AG04449 (cell line): Measurements from ENCODE around the gene HDAC5.

Experiments
- CTCF ChIA-PET: fragments of 350-600 bp; formaldehyde crosslinking; extraction: SDS; loops from one replicate; lab custom pipeline; 2021; ENCODE audit warnings: antibody characterized with exemption; lab: Yijun Ruan, JAX
- POLR2A ChIA-PET: fragments of 400-600, 350-600 bp; formaldehyde crosslinking; extraction: SDS; loops from one replicate; lab custom pipeline; 2020; ENCODE audit warnings: antibody characterized with exemption, inconsistent platforms; lab: Yijun Ruan, JAX
- DNase-seq: peaks from one replicate; pipeline ENCODE4 v3.0.0-alpha.2; 2010; ENCODE audit warnings: low read depth, low spot score
- H3K4me3 ChIP-seq: 2 replicates; pipeline ENCODE4 v1.5.1; 2011; ENCODE audit warnings: low read depth, mild to moderate bottlenecking, control low read depth, low read length
- TF ChIP-seq, protein P1 (sequence below): IDR thresholded peaks from one replicate; pipeline ENCODE4 v1.5.1; 2011; ENCODE audit warnings: mild to moderate bottlenecking, moderate library complexity, low read length, control low read depth, inconsistent platforms; ENCODE audit not compliant: insufficient read depth; ENCODE audit errors: missing control alignments

The HDAC5 gene

DNA sequence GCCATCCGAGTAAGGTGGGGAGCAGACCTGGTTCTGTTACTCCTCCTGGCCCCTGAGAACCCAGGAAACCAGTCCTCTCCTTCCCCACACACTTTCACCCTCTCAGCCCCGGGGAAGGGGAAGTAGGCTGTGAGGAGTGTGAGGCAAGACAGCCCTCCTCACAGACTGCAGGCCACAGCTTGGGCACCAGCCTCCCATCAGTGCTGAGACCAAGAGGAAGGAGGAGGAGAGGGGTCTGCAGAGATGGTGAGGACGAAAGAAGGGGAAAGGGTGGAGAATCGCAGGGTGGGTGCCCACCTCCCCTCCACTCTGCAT is 45.9 kb downstream of the HDAC5 start:
- no peak for DNase-seq
- CTCF ChIA-PET: interaction anchor here (0.6 to 1.2 kb wide), 3 partner anchors 36 to 93 kb away, joined by 3 to 4 read pairs (median 4); partner anchors contain the start of gene ASB16
- POLR2A ChIA-PET: no interaction called here
- H3K4me3 ChIP-seq: no peak overlapping the region
- TF ChIP-seq, protein P1, sequence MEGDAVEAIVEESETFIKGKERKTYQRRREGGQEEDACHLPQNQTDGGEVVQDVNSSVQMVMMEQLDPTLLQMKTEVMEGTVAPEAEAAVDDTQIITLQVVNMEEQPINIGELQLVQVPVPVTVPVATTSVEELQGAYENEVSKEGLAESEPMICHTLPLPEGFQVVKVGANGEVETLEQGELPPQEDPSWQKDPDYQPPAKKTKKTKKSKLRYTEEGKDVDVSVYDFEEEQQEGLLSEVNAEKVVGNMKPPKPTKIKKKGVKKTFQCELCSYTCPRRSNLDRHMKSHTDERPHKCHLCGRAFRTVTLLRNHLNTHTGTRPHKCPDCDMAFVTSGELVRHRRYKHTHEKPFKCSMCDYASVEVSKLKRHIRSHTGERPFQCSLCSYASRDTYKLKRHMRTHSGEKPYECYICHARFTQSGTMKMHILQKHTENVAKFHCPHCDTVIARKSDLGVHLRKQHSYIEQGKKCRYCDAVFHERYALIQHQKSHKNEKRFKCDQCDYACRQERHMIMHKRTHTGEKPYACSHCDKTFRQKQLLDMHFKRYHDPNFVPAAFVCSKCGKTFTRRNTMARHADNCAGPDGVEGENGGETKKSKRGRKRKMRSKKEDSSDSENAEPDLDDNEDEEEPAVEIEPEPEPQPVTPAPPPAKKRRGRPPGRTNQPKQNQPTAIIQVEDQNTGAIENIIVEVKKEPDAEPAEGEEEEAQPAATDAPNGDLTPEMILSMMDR: no peak

DNA sequence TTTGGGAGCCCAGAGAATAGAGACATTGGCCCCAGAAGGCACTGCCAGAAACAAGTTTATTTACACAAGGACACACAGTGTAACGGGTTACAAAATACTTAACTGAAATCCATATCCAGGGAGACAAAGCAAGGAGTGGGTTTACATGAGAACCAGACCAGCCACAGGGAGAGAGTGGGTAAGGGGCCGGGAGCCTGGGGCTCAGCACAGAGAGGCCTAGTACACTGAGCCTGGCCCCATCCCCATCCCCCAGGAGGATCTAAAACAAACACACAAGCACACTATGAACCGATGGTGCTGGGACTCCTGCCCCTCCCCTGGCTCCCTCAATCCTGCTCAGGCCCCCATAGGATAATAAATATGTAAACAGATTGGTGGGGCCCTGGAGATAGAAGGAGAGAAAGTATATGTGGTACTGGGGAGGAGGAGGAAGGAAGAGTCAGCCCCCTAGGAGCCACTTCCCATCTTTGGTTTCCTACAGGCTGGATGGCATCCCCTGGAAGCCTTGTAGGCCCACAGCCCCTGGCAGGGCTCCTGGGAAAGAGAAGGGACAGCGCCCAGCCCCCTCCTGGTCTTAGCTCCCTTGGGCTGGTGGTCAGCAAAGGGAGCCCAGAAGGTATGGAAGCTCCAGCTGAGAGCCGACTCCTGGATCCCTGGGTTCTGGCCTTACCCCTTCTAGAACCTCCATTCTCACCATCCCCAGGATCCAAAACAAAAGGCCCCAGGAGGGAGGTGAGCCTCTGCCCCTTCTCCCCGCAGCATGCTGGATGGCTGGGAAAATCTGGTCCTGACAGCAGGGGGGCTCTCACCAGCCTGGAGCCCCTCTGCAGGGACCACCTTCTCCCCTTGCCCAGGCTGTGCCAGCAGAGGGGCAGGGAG is 46.5 kb downstream of the HDAC5 start:
- no peak for DNase-seq
- no peak overlapping the region for H3K4me3 ChIP-seq
- ChIA-PET POLR2A (no interaction called here), CTCF (interaction anchor here (1.0 to 1.2 kb wide), 2 partner anchors 38 to 93 kb away, joined by 3 to 4 read pairs; partner anchors contain the start of gene ASB16)
- TF ChIP-seq, protein P1: no peak

DNA sequence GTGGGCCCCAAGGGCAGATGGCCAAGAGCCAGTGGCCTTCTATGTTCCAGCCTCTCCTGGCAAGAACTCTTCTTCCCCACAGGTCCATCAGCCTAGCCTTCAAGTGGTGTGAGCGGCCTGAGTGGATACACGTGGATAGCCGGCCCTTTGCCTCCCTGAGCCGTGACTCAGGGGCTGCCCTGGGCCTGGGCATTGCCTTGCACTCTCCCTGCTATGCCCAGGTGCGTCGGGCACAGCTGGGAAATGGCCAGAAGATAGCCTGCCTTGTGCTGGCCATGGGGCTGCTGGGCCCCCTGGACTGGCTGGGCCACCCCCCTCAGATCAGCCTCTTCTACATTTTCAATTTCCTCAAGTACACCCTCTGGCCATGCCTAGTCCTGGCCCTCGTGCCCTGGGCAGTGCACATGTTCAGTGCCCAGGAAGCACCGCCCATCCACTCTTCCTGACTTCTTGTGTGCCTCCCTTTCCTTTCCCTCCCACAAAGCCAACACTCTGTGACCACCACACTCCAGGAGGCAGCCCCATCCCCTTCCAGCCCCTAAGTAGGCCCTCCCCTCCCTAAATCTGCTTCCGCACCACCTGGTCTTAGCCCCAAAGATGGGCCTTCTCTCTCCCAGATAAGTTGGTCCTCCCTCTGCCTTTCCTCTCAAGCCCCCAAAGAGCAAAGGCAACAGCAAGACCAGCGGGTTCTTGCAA is 47.7 kb downstream of the HDAC5 start:
- CTCF ChIA-PET: interaction anchor here (1.2 to 5.2 kb wide), 4 partner anchors 9 to 92 kb away, joined by 3 to 39 read pairs (median 8); partner anchors contain the start of gene LSM12
- POLR2A ChIA-PET: no interaction called here

GRCh38 chr17:44074911-44075285 is 48.5 kb downstream of the HDAC5 start:
- no peak overlapping the region for H3K4me3 ChIP-seq
- no peak for DNase-seq
- ChIA-PET CTCF (interaction anchor here (0.7 to 5.2 kb wide), 6 partner anchors 9 to 93 kb away, joined by 3 to 39 read pairs (median 4); partner anchors contain the start of gene LSM12), POLR2A (interaction anchor here (0.6 kb wide), 1 partner anchor 235 kb away, joined by 3 read pairs; no protein-coding TSS in a partner anchor)
- TF ChIP-seq, protein P1: no peak

More for the DNA sequence above, 47.7 kb downstream of the HDAC5 start:
- TF ChIP-seq, protein P1: no peak
- H3K4me3 ChIP-seq: no peak overlapping the region
- DNase-seq: no peak

DNA sequence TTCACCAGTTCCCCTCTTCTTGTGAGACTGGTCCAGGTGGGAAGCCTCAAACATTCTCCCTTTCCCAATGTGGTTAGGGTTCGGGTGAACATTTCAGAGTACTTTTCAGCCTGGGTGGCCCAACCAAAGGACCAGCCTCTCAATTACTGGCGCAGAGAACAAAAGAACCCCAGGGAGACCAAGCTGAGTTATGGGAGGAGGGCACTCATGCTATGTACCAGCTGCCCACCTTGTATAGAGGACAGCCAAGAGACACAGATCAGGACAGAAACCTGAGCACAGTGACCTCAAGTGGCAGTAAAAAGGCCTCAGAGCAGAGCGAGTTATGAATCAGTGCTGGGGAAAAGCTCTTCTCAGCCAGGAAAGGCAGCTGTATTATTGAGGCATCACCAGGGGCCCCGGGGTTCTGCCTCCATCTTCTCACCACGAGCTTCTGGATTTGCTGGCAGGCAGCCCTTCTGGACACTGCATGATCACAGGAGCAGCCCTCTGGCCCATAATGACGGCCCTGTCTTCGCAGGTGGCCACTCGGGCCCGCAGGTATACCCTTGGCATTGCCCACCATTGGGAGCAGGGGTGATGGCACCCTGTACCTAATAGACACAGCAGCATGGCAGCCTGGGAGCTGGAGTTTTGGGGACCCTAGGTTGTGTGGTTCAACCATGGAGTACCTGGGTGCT is 49.1 kb downstream of the HDAC5 start:
- no peak overlapping the region for H3K4me3 ChIP-seq
- no peak for DNase-seq
- ChIA-PET POLR2A (interaction anchor here (0.6 kb wide), 1 partner anchor 235 kb away, joined by 3 read pairs; no protein-coding TSS in a partner anchor), CTCF (interaction anchor here (0.7 to 5.2 kb wide), 7 partner anchors 8 to 94 kb away, joined by 3 to 39 read pairs (median 3); partner anchors contain the start of gene LSM12)
- TF ChIP-seq, protein P1: no peak
